ENCODE data around the gene OXTR.
A peak's percentile ranks its signal among the peaks of the same experiment; 100 is the strongest.

OXTR gene

GRCh38 chr3:8709801-8710507, 59.5 kb downstream of the OXTR start:
- peak; percentile 70 for DNase-seq

DNA sequence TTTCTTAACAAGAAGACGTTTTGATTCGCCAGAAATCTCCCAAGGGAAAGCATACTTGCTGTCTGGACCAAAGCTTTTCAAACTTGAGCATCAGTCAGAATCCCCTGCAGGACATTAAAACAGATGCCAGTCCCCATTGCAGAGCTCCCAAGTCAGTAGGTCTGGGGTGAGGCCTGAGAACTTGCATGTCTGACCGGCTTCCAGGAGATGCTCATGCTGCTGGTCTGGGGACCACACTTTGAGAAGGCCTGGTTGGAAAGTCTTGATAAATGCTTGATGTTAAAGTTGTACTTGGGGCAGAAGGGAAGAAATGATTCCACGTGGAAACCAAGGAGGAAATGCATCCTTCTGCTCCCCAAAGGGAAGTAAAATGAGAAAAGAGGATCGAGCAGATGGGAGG, 60.1 kb downstream of the OXTR start:
- DNase-seq: no peak

- no peak for DNase-seq
Measured at GRCh38 chr3:8705575-8705974, 63.8 kb downstream of the OXTR start.

DNA sequence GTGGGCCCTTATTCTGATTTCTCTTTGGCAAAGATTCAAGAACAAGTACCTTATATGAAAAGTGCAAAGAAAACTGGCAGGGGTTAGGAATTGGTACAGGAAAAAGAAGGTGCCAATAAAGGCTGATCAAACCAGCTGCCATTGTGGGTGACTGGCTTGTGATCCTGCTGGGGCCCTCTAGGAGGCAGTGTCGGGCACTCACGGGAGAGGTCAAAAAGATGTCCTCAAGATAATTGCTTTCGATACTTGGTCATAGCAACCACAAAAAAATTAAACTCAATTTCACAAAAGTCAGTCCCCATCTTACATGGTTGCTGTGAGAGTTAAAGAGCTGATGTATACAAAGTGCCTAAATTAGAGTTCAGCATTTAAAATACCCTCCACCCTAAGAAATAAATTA, 66.9 kb downstream of the OXTR start:
- DNase-seq: peak; percentile 0
